HepG2 (cell line): Measurements from ENCODE around the gene ZNRF3. TPM values are rescaled to one million over a fixed set of nuclear protein-coding genes. Genes with fewer than 3 reads are reported as not detected.
A peak's percentile ranks its signal among the peaks of the same experiment; 100 is the strongest.

Experiments used
- HDAC1 ChIP-seq: sonication (generic); formaldehyde crosslinking; IDR thresholded peaks from 2 replicates; pipeline ENCODE4 v1.5.1; 2020; ENCODE audit warnings: mild to moderate bottlenecking, missing genetic modification reagents
- KDM4B ChIP-seq: sonication (generic); formaldehyde crosslinking; IDR thresholded peaks from 2 replicates; pipeline ENCODE4 v1.4.0; 2020; ENCODE audit warnings: missing genetic modification reagents
- MNT ChIP-seq: fragments of 450-650 bp; IDR thresholded peaks from 2 replicates; pipeline ENCODE4 v1.6.1; 2016
- NKX3-1 ChIP-seq: sonication (generic); formaldehyde crosslinking; IDR thresholded peaks from 2 replicates; pipeline ENCODE4 v1.5.0; 2020; ENCODE audit warnings: missing genetic modification reagents
- NR2F6 ChIP-seq, 2 experiments: IDR thresholded peaks; 2 replicates each; pipeline ENCODE4 v1.6.1; 2016; ENCODE audit warnings: antibody characterized with exemption in 1 of 2, mild to moderate bottlenecking in 1 of 2
- PHB2 ChIP-seq: fragments of 450-650 bp; IDR thresholded peaks from 2 replicates; pipeline ENCODE4 v1.6.1; 2018; ENCODE audit not compliant: partially characterized antibody
- PRPF4 ChIP-seq: fragments of 200-400 bp; formaldehyde crosslinking; IDR thresholded peaks from 2 replicates; pipeline ENCODE4 v1.6.1; 2016; ENCODE audit warnings: low read length, low read depth; ENCODE audit not compliant: poor library complexity, severe bottlenecking
- SNRNP70 ChIP-seq: fragments of 200-400 bp; formaldehyde crosslinking; IDR thresholded peaks from 2 replicates; pipeline ENCODE4 v1.6.1; 2017; ENCODE audit warnings: mild to moderate bottlenecking, low read depth, low read length, moderate library complexity
- ZBTB1 ChIP-seq: sonication (generic); formaldehyde crosslinking; IDR thresholded peaks from 2 replicates; pipeline ENCODE4 v1.4.0; 2020; ENCODE audit warnings: missing genetic modification reagents, borderline replicate concordance
- ZBTB21 ChIP-seq: sonication (generic); formaldehyde crosslinking; IDR thresholded peaks from 2 replicates; pipeline ENCODE4 v1.4.0; 2020; ENCODE audit warnings: missing genetic modification reagents
- ZBTB37 ChIP-seq: sonication (generic); formaldehyde crosslinking; IDR thresholded peaks from 2 replicates; pipeline ENCODE4 v1.4.0; 2020; ENCODE audit warnings: mild to moderate bottlenecking, missing genetic modification reagents
- ZFY ChIP-seq: sonication (generic); formaldehyde crosslinking; IDR thresholded peaks from 2 replicates; pipeline ENCODE4 v1.4.0; 2020; ENCODE audit warnings: missing genetic modification reagents
- ZNF17 ChIP-seq: sonication (generic); formaldehyde crosslinking; IDR thresholded peaks from 2 replicates; pipeline ENCODE4 v1.5.0; 2020; ENCODE audit warnings: mild to moderate bottlenecking, missing genetic modification reagents
- ZNF337 ChIP-seq: sonication (generic); formaldehyde crosslinking; IDR thresholded peaks from 2 replicates; pipeline ENCODE4 v1.5.1; 2020; ENCODE audit warnings: missing genetic modification reagents, low read depth, mild to moderate bottlenecking, borderline replicate concordance
- ZNF460 ChIP-seq: sonication (generic); formaldehyde crosslinking; IDR thresholded peaks from 2 replicates; pipeline ENCODE4 v1.5.1; 2020; ENCODE audit warnings: missing genetic modification reagents, mild to moderate bottlenecking, borderline replicate concordance
- ZNF570 ChIP-seq: sonication (generic); formaldehyde crosslinking; IDR thresholded peaks from 2 replicates; pipeline ENCODE4 v1.4.0; 2020; ENCODE audit warnings: mild to moderate bottlenecking, missing genetic modification reagents, borderline replicate concordance
- ZNF670 ChIP-seq: sonication (generic); formaldehyde crosslinking; IDR thresholded peaks from 2 replicates; pipeline ENCODE4 v1.8.0; 2022; ENCODE audit warnings: mild to moderate bottlenecking, missing genetic modification reagents, borderline replicate concordance
- ZNF703 ChIP-seq: sonication (generic); formaldehyde crosslinking; IDR thresholded peaks from 2 replicates; pipeline ENCODE4 v1.5.1; 2020; ENCODE audit warnings: missing genetic modification reagents, mild to moderate bottlenecking, moderate library complexity, borderline replicate concordance
- ZNF782 ChIP-seq: sonication (generic); formaldehyde crosslinking; IDR thresholded peaks from 2 replicates; pipeline ENCODE4 v1.4.0; 2020; ENCODE audit warnings: missing genetic modification reagents, mild to moderate bottlenecking, borderline replicate concordance
- ZNF83 ChIP-seq: sonication (generic); formaldehyde crosslinking; IDR thresholded peaks from 2 replicates; pipeline ENCODE4 v1.4.0; 2020; ENCODE audit warnings: missing genetic modification reagents, mild to moderate bottlenecking, borderline replicate concordance
- polyA plus RNA-seq, 8 experiments: library from polyadenylated mRNA; depleted of rRNA in 3 of 8; stranded (reverse) in 7 of 8; unstranded in 1 of 8; fragments of >200 nt; fragmentation: Illumina TruSeq in 4 of 8; extraction: Trizol in 4 of 8; gene quantifications; 2 replicates each; pipeline versions ENCODE4 v1.2.1 to v1.2.3, GENCODE V29; 2011 to 2016; ENCODE audit warnings: low read depth in 4 of 8, missing spikeins in 1 of 8, mixed read lengths in 1 of 8; ENCODE audit not compliant: insufficient read depth in 1 of 8
- total RNA-seq, 5 experiments: library from RNA; depleted of rRNA; stranded (reverse); fragments of >200 nt; fragmentation: Illumina TruSeq; extraction: Trizol; gene quantifications; 2 replicates each; pipeline ENCODE4 v1.2.3, GENCODE V29; 2016; ENCODE audit warnings: low read depth in 1 of 5
- TF ChIP-seq, protein P1 (sequence below): IDR thresholded peaks from 2 replicates; pipeline ENCODE4 v1.6.1; 2018; ENCODE audit warnings: missing genetic modification reagents, mild to moderate bottlenecking, missing compliant biosample characterization
- TF ChIP-seq, protein P2 (sequence below): IDR thresholded peaks from 2 replicates; pipeline ENCODE4 v1.6.1; 2012; ENCODE audit warnings: low read depth, low read length, improper control_type of control experiment
- TF ChIP-seq, protein P3 (sequence below): sonication (generic); formaldehyde crosslinking; IDR thresholded peaks from 2 replicates; pipeline ENCODE4 v1.4.0; 2020; ENCODE audit warnings: mild to moderate bottlenecking, low read depth, missing genetic modification reagents

The ZNRF3 gene
- total and polyA plus RNA-seq, 2 of the 13 experiments (the other 11 are each of a cell fraction or from before 2014, with no cell fraction given) = 20.3 to 36.7 TPM

GRCh38 chr22:29073618-29074275 is 190.4 kb downstream of the ZNRF3 start (continued):
- no peak for TF ChIP-seq MNT
- TF ChIP-seq NKX3-1 (CRISPR knock-in tag) = no peak
- TF ChIP-seq KDM4B = no peak
- TF ChIP-seq PHB2 = no peak
- no peak for TF ChIP-seq ZBTB21 (CRISPR knock-in tag)
- no peak for TF ChIP-seq PRPF4
- TF ChIP-seq, protein P1, sequence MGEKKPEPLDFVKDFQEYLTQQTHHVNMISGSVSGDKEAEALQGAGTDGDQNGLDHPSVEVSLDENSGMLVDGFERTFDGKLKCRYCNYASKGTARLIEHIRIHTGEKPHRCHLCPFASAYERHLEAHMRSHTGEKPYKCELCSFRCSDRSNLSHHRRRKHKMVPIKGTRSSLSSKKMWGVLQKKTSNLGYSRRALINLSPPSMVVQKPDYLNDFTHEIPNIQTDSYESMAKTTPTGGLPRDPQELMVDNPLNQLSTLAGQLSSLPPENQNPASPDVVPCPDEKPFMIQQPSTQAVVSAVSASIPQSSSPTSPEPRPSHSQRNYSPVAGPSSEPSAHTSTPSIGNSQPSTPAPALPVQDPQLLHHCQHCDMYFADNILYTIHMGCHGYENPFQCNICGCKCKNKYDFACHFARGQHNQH (CRISPR knock-in tag) = peak; percentile 31; the same call in 1 of the 2 replicates
- TF ChIP-seq ZNF703 (CRISPR knock-in tag) = no peak
- TF ChIP-seq, protein P2, sequence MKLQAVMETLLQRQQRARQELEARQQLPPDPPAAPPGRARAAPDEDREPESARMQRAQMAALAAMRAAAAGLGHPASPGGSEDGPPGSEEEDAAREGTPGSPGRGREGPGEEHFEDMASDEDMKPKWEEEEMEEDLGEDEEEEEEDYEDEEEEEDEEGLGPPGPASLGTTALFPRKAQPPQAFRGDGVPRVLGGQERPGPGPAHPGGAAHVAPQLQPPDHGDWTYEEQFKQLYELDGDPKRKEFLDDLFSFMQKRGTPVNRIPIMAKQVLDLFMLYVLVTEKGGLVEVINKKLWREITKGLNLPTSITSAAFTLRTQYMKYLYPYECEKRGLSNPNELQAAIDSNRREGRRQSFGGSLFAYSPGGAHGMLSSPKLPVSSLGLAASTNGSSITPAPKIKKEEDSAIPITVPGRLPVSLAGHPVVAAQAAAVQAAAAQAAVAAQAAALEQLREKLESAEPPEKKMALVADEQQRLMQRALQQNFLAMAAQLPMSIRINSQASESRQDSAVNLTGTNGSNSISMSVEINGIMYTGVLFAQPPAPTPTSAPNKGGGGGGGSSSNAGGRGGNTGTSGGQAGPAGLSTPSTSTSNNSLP = no peak
- no peak for TF ChIP-seq ZFY (CRISPR knock-in tag)
- no peak for TF ChIP-seq ZNF460 (CRISPR knock-in tag)
- TF ChIP-seq ZNF83 (CRISPR knock-in tag) = no peak
- peak; percentile 45; the same call in 1 of the 2 replicates for TF ChIP-seq HDAC1 (CRISPR knock-in tag)
- no peak for TF ChIP-seq ZNF17 (CRISPR knock-in tag)
- TF ChIP-seq NR2F6 (IDR thresholded peaks at IDR 0.05) = no peak
- no peak for TF ChIP-seq NR2F6 (CRISPR knock-in tag; IDR thresholded peaks at IDR 0.05)
- TF ChIP-seq ZNF570 (CRISPR knock-in tag) = no peak
- TF ChIP-seq ZBTB37 (CRISPR knock-in tag) = no peak
- no peak for TF ChIP-seq SNRNP70
- no peak for TF ChIP-seq ZNF337
- no peak for TF ChIP-seq ZBTB1 (CRISPR knock-in tag)
- 0 out of 2 replicates have a peak, but pooled peaks have one; percentile 17 for TF ChIP-seq ZNF782 (CRISPR knock-in tag)
- TF ChIP-seq, protein P3, sequence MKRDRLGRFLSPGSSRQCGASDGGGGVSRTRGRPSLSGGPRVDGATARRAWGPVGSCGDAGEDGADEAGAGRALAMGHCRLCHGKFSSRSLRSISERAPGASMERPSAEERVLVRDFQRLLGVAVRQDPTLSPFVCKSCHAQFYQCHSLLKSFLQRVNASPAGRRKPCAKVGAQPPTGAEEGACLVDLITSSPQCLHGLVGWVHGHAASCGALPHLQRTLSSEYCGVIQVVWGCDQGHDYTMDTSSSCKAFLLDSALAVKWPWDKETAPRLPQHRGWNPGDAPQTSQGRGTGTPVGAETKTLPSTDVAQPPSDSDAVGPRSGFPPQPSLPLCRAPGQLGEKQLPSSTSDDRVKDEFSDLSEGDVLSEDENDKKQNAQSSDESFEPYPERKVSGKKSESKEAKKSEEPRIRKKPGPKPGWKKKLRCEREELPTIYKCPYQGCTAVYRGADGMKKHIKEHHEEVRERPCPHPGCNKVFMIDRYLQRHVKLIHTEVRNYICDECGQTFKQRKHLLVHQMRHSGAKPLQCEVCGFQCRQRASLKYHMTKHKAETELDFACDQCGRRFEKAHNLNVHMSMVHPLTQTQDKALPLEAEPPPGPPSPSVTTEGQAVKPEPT (CRISPR knock-in tag) = no peak
- TF ChIP-seq ZNF670 (CRISPR knock-in tag) = no peak
